ENCODE results near the gene SPI1.

GRCh38 chr11:47317064-47317828, 61.1 kb downstream of the SPI1 start:
- no peak for TF ChIP-seq EZH2 (IDR thresholded peaks at IDR 0.05)
- TF ChIP-seq POLR2AphosphoS5 (IDR thresholded peaks at IDR 0.05; ENCODE audit: borderline replicate concordance, low read depth, low read length) = no peak

Data from SK-N-MC (cell line).